OCI-LY7 (cell line): ENCODE results near the gene SERPINB13. TPM values are rescaled to one million over a fixed set of nuclear protein-coding genes. Genes with fewer than 3 reads are reported as not detected.

ENCODE experiments used
- BruUV-seq: library from RNA; stranded (reverse); fragments of 400-500 nt; replicated peaks from 2 replicates; lab custom pipeline; 2021; lab: Mats Ljungman, UMichigan
- CTCF ChIA-PET: fragments of 300-600 bp; sonication (Branson Sonifier 250); formaldehyde crosslinking; loops from one replicate; lab custom pipeline; 2022; ENCODE audit warnings: antibody characterized with exemption; ENCODE audit not compliant: unreplicated experiment; lab: Charles Lee
- POLR2A ChIA-PET: fragments of 300-600 bp; sonication (Branson Sonifier 250); formaldehyde crosslinking; loops from one replicate; lab custom pipeline; 2022; ENCODE audit warnings: antibody characterized with exemption; lab: Charles Lee
- DNase-seq: peaks from one replicate; pipeline ENCODE4 v3.0.0-alpha.2; 2015; ENCODE audit warnings: low spot score
- H2AFZ ChIP-seq: fragments of 200-600 bp; sonication (generic), shearing (Covaris generic); 2 replicates; pipeline ENCODE4 v1.6.1; 2014; ENCODE audit warnings: mild to moderate bottlenecking, antibody characterized with exemption, low read length, moderate library complexity
- H3K27ac ChIP-seq: fragments of 200-600 bp; sonication (generic); 2 replicates; pipeline ENCODE4 v1.5.1; 2014; ENCODE audit warnings: mixed run types, low read depth, mild to moderate bottlenecking, moderate library complexity, low read length, inconsistent platforms; ENCODE audit not compliant: poor library complexity, severe bottlenecking
- H3K36me3 ChIP-seq: fragments of 200-600 bp; sonication (generic); 2 replicates; pipeline ENCODE4 v1.6.1; 2014; ENCODE audit warnings: mild to moderate bottlenecking, antibody characterized with exemption, low read length, moderate library complexity, mixed read lengths; ENCODE audit not compliant: insufficient read depth
- H3K4me1 ChIP-seq: fragments of 200-600 bp; sonication (generic); 2 replicates; pipeline ENCODE4 v1.5.1; 2014; ENCODE audit warnings: mild to moderate bottlenecking, low read length; ENCODE audit not compliant: insufficient read depth, poor library complexity, severe bottlenecking
- H3K4me2 ChIP-seq: fragments of 200-600 bp; sonication (generic); 2 replicates; pipeline ENCODE4 v1.6.1; 2014; ENCODE audit warnings: mild to moderate bottlenecking, low read length
- H3K4me3 ChIP-seq: fragments of 200-600 bp; sonication (generic); 2 replicates; pipeline ENCODE4 v1.5.1; 2014; ENCODE audit warnings: mild to moderate bottlenecking, low read depth, low read length; ENCODE audit not compliant: poor library complexity, severe bottlenecking
- H3K79me2 ChIP-seq: fragments of 200-600 bp; sonication (generic); 2 replicates; pipeline ENCODE4 v1.6.1; 2016; ENCODE audit warnings: low read depth, mild to moderate bottlenecking, low read length, moderate library complexity, mixed read lengths; ENCODE audit not compliant: insufficient read depth
- H3K9me2 ChIP-seq: fragments of 200-600 bp; sonication (generic); 2 replicates; pipeline ENCODE4 v1.6.1; 2016; ENCODE audit warnings: mild to moderate bottlenecking, low read length, mixed read lengths; ENCODE audit not compliant: insufficient read depth
- H3K9me3 ChIP-seq: fragments of 200-600 bp; sonication (generic); 2 replicates; pipeline ENCODE4 v1.6.1; 2014; ENCODE audit warnings: mild to moderate bottlenecking, mixed run types, low read length, mixed read lengths
- H4K20me1 ChIP-seq: fragments of 200-600 bp; sonication (generic); 2 replicates; pipeline ENCODE4 v1.6.1; 2014; ENCODE audit warnings: mild to moderate bottlenecking, antibody characterized with exemption, low read length, moderate library complexity, mixed read lengths; ENCODE audit not compliant: insufficient read depth
- CTCF ChIP-seq: fragments of 200-600 bp; sonication (generic); conservative IDR thresholded peaks from 2 replicates; pipeline ENCODE4 v1.5.1; 2014; ENCODE audit warnings: mild to moderate bottlenecking, antibody characterized with exemption, low read length, moderate library complexity, mixed read lengths
- EZH2phosphoT487 ChIP-seq: fragments of 200-600 bp; sonication (generic); IDR thresholded peaks from 2 replicates; pipeline ENCODE4 v1.6.1; 2018; ENCODE audit warnings: low read depth, borderline replicate concordance, mild to moderate bottlenecking, mixed run types, antibody characterized with exemption, low read length, moderate library complexity, mixed read lengths
- intact Hi-C: fragments of 100-400 bp; cut with micrococcal nuclease; formaldehyde crosslinking; loops from one replicate; pipeline ENCODE4 v1.10.0; 2022; ENCODE audit not compliant: unreplicated experiment
- total RNA-seq, 2 experiments: library from RNA; depleted of rRNA in 1 of 2; stranded (reverse); fragments of >200 nt in 1 of 2; shearing (Covaris generic) in 1 of 2; gene quantifications; 2 replicates each; pipeline ENCODE4 v1.2.3, GENCODE V29; 2014 to 2022

The SERPINB13 gene
- total RNA-seq, 2 experiments from 2014 or later, result not detected

- ChIA-PET POLR2A (no interaction called here), CTCF (no interaction called here)
- no peak overlapping the region for H2AFZ ChIP-seq
- DNase-seq, result no peak
- no peaks in the 10 kb centered on the region for H3K9me3 ChIP-seq
- H3K79me2 ChIP-seq, result no peaks in the 10 kb centered on the region
- H3K4me3 ChIP-seq, result no peak overlapping the region
- intact Hi-C loops, result no loop called here
- H4K20me1 ChIP-seq, result no peaks in the 10 kb centered on the region
- TF ChIP-seq EZH2phosphoT487 (no peak), CTCF (no peak)
- no TSS peak for BruUV-seq
- H3K36me3 ChIP-seq, result no peaks in the 10 kb centered on the region
- H3K27ac ChIP-seq, result no peak overlapping the region
- no peak overlapping the region for H3K4me2 ChIP-seq
- H3K4me1 ChIP-seq, result no peaks in the 10 kb centered on the region
- H3K9me2 ChIP-seq, result no peaks in the 10 kb centered on the region
Observed at GRCh38 chr18:63590966-63591695, 4.0 kb downstream of the SERPINB13 start.

GRCh38 chr18:63591725-63592124 is 4.6 kb downstream of the SERPINB13 start:
- no peaks in the 10 kb centered on the region for H3K79me2 ChIP-seq
- POLR2A ChIA-PET, result no interaction called here
- no peaks in the 10 kb centered on the region for H3K9me2 ChIP-seq
- no peak for DNase-seq
- no peaks in the 10 kb centered on the region for H3K4me1 ChIP-seq
- no peak for TF ChIP-seq CTCF
- TF ChIP-seq EZH2phosphoT487, result no peak
- no peaks in the 10 kb centered on the region for H3K9me3 ChIP-seq
- BruUV-seq, result no TSS peak
- no peak overlapping the region for H3K27ac ChIP-seq
- CTCF ChIA-PET, result no interaction called here
- H2AFZ ChIP-seq, result no peak overlapping the region
- H3K4me3 ChIP-seq, result no peak overlapping the region
- H3K36me3 ChIP-seq, result no peaks in the 10 kb centered on the region
- intact Hi-C loops, result no loop called here
- no peak overlapping the region for H3K4me2 ChIP-seq
- no peaks in the 10 kb centered on the region for H4K20me1 ChIP-seq

- Histone ChIP-seq H4K20me1 (no peaks in the 10 kb centered on the region), H3K27ac (no peak overlapping the region), H3K36me3 (no peaks in the 10 kb centered on the region), H3K9me2 (no peaks in the 10 kb centered on the region), H3K4me3 (no peak overlapping the region), H3K79me2 (no peaks in the 10 kb centered on the region), H3K4me2 (no peak overlapping the region), H2AFZ (no peak overlapping the region), H3K9me3 (no peaks in the 10 kb centered on the region), H3K4me1 (no peaks in the 10 kb centered on the region)
- TF ChIP-seq CTCF, result no peak
- TF ChIP-seq EZH2phosphoT487, result no peak
- no TSS peak for BruUV-seq
- CTCF ChIA-PET, result no interaction called here
- intact Hi-C loops, result no loop called here
- DNase-seq, result no peak
- POLR2A ChIA-PET, result no interaction called here
Observed at GRCh38 chr18:63592471-63592870, 5.3 kb downstream of the SERPINB13 start.
